Smooth muscle cell (in vitro differentiated cells): Measurements from ENCODE around the gene MYF5. TPM values are rescaled to one million over a fixed set of nuclear protein-coding genes. Genes with fewer than 3 reads are reported as not detected.

Experiments
- DNase-seq: peaks from one replicate; lab custom pipeline; 2025; ENCODE audit not compliant: unreplicated experiment; lab: John Stamatoyannopoulos, UW
- H2AFZ ChIP-seq: fragments of 200-600 bp; sonication (generic); 2 replicates; pipeline ENCODE4 v1.6.0; 2016; ENCODE audit warnings: antibody characterized with exemption, low read depth, mild to moderate bottlenecking
- H3F3A ChIP-seq: fragments of 200-600 bp; sonication (generic); 2 replicates; pipeline ENCODE4 v1.6.0; 2017; ENCODE audit warnings: antibody characterized with exemption, low read depth
- H3K27ac ChIP-seq: fragments of 200-600 bp; sonication (generic); 2 replicates; pipeline ENCODE4 v1.5.1; 2016; ENCODE audit warnings: low read depth, mild to moderate bottlenecking
- H3K27me3 ChIP-seq: fragments of 200-600 bp; sonication (generic); 2 replicates; pipeline ENCODE4 v1.6.1; 2016; ENCODE audit warnings: low read depth, mild to moderate bottlenecking
- H3K36me3 ChIP-seq: fragments of 200-600 bp; sonication (generic); 2 replicates; pipeline ENCODE4 v1.5.1; 2016; ENCODE audit warnings: low read depth
- H3K4me1 ChIP-seq: fragments of 200-600 bp; sonication (generic); 2 replicates; pipeline ENCODE4 v1.5.1; 2016; ENCODE audit warnings: low read depth
- H3K4me2 ChIP-seq: fragments of 200-600 bp; sonication (generic); 2 replicates; pipeline ENCODE4 v1.6.0; 2016; ENCODE audit warnings: mild to moderate bottlenecking
- H3K4me3 ChIP-seq: fragments of 200-600 bp; sonication (generic); 2 replicates; pipeline ENCODE4 v1.5.1; 2016; ENCODE audit warnings: mild to moderate bottlenecking
- H3K79me2 ChIP-seq: fragments of 200-600 bp; sonication (generic); 2 replicates; pipeline ENCODE4 v1.6.0; 2016; ENCODE audit warnings: low read depth, mild to moderate bottlenecking
- H3K9ac ChIP-seq: fragments of 200-600 bp; sonication (generic); 2 replicates; pipeline ENCODE4 v1.6.0; 2016; ENCODE audit warnings: low read depth
- H3K9me3 ChIP-seq: fragments of 200-600 bp; sonication (generic); replicated peaks from 2 replicates; pipeline ENCODE4 v1.5.1; 2016; ENCODE audit warnings: low read depth
- H4K20me1 ChIP-seq: fragments of 200-600 bp; sonication (generic); 2 replicates; pipeline ENCODE4 v1.6.0; 2016; ENCODE audit warnings: low read depth
- WGBS: methylation state at CpG from one replicate; pipeline ENCODE4 v1.1.7; 2016; ENCODE audit warnings: low lambda C conversion rate; 5-methylcytosine and 5-hydroxymethylcytosine counted together
- polyA plus RNA-seq: library from polyadenylated mRNA; unstranded; fragments of >200 nt; fragmentation: Nextera tagmentation; extraction: Ambion mirVana; gene quantifications from 2 replicates; pipeline ENCODE4 v1.2.1, GENCODE V29; 2016
- total RNA-seq: library from RNA; depleted of rRNA; stranded (reverse); fragments of >200 nt; gene quantifications from 2 replicates; pipeline ENCODE4 v1.2.3, GENCODE V29; 2014
- TF ChIP-seq, protein P1 (sequence below): fragments of 200-600 bp; sonication (generic); IDR thresholded peaks from 2 replicates; pipeline ENCODE4 v1.5.1; 2017; ENCODE audit warnings: borderline replicate concordance, mild to moderate bottlenecking, antibody characterized with exemption; ENCODE audit not compliant: insufficient read depth, poor library complexity, severe bottlenecking

MYF5 gene
- total and polyA plus RNA-seq, 2 experiments from 2014 or later: not detected

DNA sequence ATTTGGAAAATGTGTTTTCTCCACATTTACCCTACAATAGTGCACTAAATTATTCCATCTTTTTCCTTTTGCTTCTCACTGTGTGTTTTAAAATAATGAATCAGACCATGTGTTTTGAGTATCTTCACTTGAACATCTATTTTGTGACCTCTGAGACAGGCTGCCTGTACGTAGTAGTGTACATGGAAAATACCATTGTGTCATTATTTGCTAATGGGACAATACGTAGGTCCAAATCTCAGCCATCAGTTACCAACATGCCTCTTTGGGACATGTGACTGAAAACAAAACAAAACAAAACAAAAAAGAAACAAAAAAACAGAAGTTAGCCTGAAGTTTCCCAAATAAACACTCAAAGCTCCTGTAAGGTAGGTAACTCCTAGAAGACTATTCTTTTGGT, 16.4 kb upstream of the MYF5 start:
- DNase-seq: no peak
- H3K36me3 ChIP-seq: no peaks in the 10 kb centered on the region
- H3K4me1 ChIP-seq: peaks cover 9% of the 10 kb centered on the region
- no peak overlapping the region for H3K27ac ChIP-seq
- TF ChIP-seq, protein P1, sequence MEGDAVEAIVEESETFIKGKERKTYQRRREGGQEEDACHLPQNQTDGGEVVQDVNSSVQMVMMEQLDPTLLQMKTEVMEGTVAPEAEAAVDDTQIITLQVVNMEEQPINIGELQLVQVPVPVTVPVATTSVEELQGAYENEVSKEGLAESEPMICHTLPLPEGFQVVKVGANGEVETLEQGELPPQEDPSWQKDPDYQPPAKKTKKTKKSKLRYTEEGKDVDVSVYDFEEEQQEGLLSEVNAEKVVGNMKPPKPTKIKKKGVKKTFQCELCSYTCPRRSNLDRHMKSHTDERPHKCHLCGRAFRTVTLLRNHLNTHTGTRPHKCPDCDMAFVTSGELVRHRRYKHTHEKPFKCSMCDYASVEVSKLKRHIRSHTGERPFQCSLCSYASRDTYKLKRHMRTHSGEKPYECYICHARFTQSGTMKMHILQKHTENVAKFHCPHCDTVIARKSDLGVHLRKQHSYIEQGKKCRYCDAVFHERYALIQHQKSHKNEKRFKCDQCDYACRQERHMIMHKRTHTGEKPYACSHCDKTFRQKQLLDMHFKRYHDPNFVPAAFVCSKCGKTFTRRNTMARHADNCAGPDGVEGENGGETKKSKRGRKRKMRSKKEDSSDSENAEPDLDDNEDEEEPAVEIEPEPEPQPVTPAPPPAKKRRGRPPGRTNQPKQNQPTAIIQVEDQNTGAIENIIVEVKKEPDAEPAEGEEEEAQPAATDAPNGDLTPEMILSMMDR: no peak
- no peak overlapping the region for H3K4me3 ChIP-seq
- H2AFZ ChIP-seq: no peak overlapping the region
- no peaks in the 10 kb centered on the region for H3K79me2 ChIP-seq
- no peak overlapping the region for H3K9ac ChIP-seq
- H3K27me3 ChIP-seq: peaks cover 5% of the 10 kb centered on the region
- H3K4me2 ChIP-seq: no peak overlapping the region
- H3F3A ChIP-seq: no peaks in the 10 kb centered on the region
- 90% methylated on average over 2 of the region's 2 CpGs for WGBS
- H4K20me1 ChIP-seq: no peaks in the 10 kb centered on the region
- no peaks in the 10 kb centered on the region for H3K9me3 ChIP-seq

DNA sequence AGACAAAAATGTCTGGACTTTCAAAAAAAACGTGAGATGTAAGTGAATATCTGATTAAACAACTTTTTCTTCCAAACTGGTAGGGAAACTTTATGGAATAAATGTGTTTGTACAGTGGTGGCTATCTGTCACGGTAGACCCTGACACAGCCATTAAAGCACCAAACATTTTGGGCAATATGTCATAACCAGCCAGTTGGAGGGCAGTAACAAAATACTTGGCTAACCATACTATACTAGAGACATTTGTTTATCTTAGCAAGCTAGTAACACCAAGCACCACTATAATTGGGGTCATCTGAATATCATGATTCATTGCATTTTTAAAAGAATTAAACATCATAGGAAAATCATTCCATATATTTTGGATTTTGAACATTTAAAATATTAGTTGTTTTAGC, 15.3 kb upstream of the MYF5 start:
- no peak overlapping the region for H3K4me2 ChIP-seq
- H3K9ac ChIP-seq: no peak overlapping the region
- H3K27me3 ChIP-seq: peaks cover 11% of the 10 kb centered on the region
- DNase-seq: no peak
- H2AFZ ChIP-seq: no peak overlapping the region
- TF ChIP-seq, protein P1: no peak
- H3K79me2 ChIP-seq: no peaks in the 10 kb centered on the region
- WGBS: 82% methylated on average over 2 of the region's 2 CpGs
- H3K36me3 ChIP-seq: no peaks in the 10 kb centered on the region
- H3K4me3 ChIP-seq: no peak overlapping the region
- no peaks in the 10 kb centered on the region for H4K20me1 ChIP-seq
- H3F3A ChIP-seq: no peaks in the 10 kb centered on the region
- H3K27ac ChIP-seq: no peak overlapping the region
- no peaks in the 10 kb centered on the region for H3K9me3 ChIP-seq
- peaks cover 9% of the 10 kb centered on the region for H3K4me1 ChIP-seq

DNA sequence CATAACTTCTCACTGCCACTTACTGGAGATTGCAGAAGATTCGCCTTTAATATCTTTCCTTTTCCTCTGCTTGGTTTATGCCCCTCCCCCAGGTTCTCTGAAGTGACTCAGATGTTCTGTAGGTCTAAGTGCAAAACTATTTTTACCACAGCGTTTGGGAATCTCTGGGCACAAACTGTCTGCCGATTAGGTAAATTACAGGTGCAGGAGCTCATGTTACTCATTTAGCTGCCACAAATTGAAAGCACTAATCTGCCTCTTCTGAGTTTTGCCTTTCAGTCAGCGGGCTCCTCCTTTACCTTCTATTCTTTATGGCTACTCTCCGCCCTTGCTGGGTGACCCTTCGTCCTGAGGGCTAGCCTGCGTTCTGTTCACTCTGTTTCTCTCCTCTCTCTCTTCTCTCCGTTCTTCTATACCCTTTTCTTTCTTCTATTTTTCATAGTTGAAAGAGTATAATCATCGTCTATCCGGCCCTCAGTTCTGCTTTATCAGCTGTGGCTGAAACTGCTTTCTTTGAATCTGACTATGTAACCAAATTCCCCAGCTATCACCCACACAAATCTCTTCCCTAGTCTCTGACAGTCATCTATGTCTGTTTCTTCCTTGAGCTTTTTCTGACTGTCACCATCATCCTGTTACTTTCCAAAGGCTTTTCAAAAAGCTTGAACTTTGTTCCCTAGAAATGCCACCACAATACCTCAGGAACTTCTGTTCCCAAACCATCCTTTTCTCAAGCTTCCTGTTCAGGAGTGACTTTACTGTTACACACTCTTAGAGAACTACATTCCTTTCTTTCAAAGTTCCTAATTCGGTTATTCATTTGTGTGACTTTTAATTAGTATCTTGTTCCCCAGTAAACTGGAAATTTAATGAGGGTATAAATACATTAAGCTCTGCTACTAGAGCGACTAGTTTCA, 13.6 kb upstream of the MYF5 start:
- Histone ChIP-seq H3K79me2 (no peaks in the 10 kb centered on the region), H3F3A (no peaks in the 10 kb centered on the region), H4K20me1 (no peaks in the 10 kb centered on the region), H3K27ac (peak overlapping the region; percentile 73), H3K36me3 (no peaks in the 10 kb centered on the region), H3K4me2 (peak overlapping the region; percentile 70), H3K27me3 (peaks cover 24% of the 10 kb centered on the region), H3K9ac (peak overlapping the region; percentile 19), H3K9me3 (no peaks in the 10 kb centered on the region), H3K4me3 (peak overlapping the region; percentile 11), H3K4me1 (peaks cover 9% of the 10 kb centered on the region), H2AFZ (peak overlapping the region; percentile 44)
- TF ChIP-seq, protein P1: no peak
- DNase-seq: no peak
- WGBS: 40% methylated on average over 12 of the region's 12 CpGs
